SIG-M5 (cell line): ENCODE data around the gene MEN1.

Source experiments
- DNase-seq: peaks from one replicate; lab custom pipeline; 2025; lab: John Stamatoyannopoulos, UW

MEN1 gene

GRCh38 chr11:64801158-64801464 is 9.2 kb downstream of the MEN1 start:
- DNase-seq = no peak

GRCh38 chr11:64800303-64801157 is 9.8 kb downstream of the MEN1 start:
- DNase-seq = no peak

GRCh38 chr11:64799623-64800302 is 10.6 kb downstream of the MEN1 start:
- no peak for DNase-seq

GRCh38 chr11:64799256-64799622 is 11.1 kb downstream of the MEN1 start:
- DNase-seq = no peak

GRCh38 chr11:64796757-64797541 is 13.4 kb downstream of the MEN1 start:
- no peak for DNase-seq

- no peak for DNase-seq
Measured at GRCh38 chr11:64796047-64796756, 14.1 kb downstream of the MEN1 start.

GRCh38 chr11:64794526-64794925 is 15.8 kb downstream of the MEN1 start:
- no peak for DNase-seq

- DNase-seq = no peak
Measured at GRCh38 chr11:64793271-64794160, 16.8 kb downstream of the MEN1 start.

- no peak for DNase-seq
Measured at GRCh38 chr11:64792482-64792881, 17.9 kb downstream of the MEN1 start.

GRCh38 chr11:64791781-64792291 is 18.5 kb downstream of the MEN1 start:
- no peak for DNase-seq

- no peak for DNase-seq
Measured at GRCh38 chr11:64790205-64791095, 19.9 kb downstream of the MEN1 start.

GRCh38 chr11:64789331-64790204 is 20.8 kb downstream of the MEN1 start:
- no peak for DNase-seq

- no peak for DNase-seq
Measured at GRCh38 chr11:64788321-64789215, 21.8 kb downstream of the MEN1 start.

GRCh38 chr11:64787526-64788320 is 22.6 kb downstream of the MEN1 start:
- DNase-seq = no peak

GRCh38 chr11:64786308-64786707 is 24.0 kb downstream of the MEN1 start:
- DNase-seq = no peak

GRCh38 chr11:64784813-64785581 is 25.4 kb downstream of the MEN1 start:
- DNase-seq = no peak
